HG03469 (cell line): Measurements from ENCODE around the gene PINLYP.
"Not testable (repeated sequence)": the region's sequence is repeated elsewhere in the genome, so short reads cannot be mapped to it uniquely, and the experiment has no call there.

Experiments used
- ATAC-seq: cut with Tn5 transposase; IDR thresholded peaks from one replicate; pipeline ENCODE4 v1.9.1; 2021; ENCODE audit warnings: mild to moderate bottlenecking, moderate library complexity, moderate number of reproducible peaks; ENCODE audit not compliant: unreplicated experiment

The PINLYP gene

GRCh38 chr19:43547926-43548325 lies 27.7 kb upstream of the PINLYP start:
- ATAC-seq, result not testable (repeated sequence)

DNA sequence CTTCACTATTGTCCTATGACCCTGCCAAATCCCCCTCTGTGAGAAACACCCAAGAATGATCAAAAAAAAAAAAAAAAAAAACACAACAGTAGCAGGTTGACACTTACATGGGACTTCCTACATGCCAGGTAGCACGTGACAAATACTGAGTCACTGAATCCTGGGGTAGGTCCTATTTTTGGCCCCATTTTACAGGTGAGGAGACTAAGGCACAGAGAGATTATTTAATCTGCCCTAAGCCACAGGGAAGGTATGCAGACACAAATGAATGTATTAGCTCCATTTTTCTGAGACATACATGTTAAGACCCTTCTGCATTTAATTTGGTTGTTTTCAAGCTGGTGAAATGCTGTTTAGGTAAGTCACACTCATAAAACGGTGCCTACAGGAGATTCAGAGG lies 26.9 kb upstream of the PINLYP start:
- ATAC-seq, result no peak

- no peak for ATAC-seq
These were observed 24.0 kb upstream of the PINLYP start for GRCh38 chr19:43551399-43552197.

- no peak for ATAC-seq
These were observed 23.5 kb upstream of the PINLYP start for GRCh38 chr19:43552198-43552450.

GRCh38 chr19:43552616-43553015 lies 23.0 kb upstream of the PINLYP start:
- ATAC-seq, result no peak

GRCh38 chr19:43553656-43554055 lies 21.9 kb upstream of the PINLYP start:
- ATAC-seq, result no peak

DNA sequence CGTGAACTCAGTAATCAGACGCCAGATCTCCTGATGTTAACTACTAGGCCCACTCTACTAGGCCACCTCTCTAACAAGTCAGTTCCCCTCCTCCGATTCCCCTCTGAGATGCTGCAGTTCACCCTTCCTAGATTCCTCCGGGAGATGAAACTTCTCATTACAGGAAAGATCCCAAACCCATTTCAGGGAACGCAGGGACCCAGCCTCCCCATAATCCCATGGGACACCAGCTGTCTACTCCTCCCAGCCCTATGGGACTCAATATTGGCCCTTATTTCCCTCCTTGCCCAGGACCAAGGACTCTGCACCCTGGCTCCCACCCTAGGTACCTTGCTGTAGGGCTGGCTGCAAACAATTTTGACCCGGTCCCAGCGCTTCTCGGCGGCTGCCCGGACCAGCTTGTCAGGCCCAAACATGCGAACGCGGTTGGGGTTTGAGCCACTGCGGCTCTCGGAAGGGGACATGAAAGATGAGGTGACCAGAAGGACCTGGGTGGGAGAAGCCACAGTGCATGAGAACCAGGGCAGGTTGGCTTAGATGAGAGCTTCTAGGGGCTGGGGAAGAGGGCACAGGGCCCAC lies 21.2 kb upstream of the PINLYP start:
- no peak for ATAC-seq

DNA sequence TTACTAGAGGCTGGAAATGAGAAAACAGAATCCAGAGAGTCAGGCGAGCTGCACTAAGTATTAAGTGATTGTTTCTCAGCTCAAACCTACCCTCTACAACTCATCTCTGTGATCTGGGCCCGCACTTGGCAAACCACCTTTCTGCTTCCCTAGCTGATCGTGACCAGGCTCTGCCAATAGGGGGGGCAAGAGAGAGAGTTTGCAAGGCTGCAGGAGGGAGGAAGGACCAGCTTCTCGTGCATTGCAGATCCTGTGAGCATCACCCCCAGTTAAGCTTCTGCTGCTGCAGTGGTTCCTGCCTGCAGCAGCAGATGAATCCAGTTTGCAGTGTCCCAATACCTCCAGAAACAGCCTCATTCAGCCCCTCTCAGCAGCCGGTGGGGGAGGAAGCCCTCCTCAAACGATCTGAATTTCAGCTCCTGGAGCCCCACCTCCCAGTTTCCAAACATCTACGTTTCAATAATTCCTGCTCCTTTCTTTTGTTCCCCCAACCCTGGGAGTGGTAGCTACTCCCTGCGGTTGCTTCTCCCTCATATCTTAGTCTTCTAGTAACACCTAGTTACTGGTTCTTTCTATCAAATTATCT lies 20.3 kb upstream of the PINLYP start:
- no peak for ATAC-seq

DNA sequence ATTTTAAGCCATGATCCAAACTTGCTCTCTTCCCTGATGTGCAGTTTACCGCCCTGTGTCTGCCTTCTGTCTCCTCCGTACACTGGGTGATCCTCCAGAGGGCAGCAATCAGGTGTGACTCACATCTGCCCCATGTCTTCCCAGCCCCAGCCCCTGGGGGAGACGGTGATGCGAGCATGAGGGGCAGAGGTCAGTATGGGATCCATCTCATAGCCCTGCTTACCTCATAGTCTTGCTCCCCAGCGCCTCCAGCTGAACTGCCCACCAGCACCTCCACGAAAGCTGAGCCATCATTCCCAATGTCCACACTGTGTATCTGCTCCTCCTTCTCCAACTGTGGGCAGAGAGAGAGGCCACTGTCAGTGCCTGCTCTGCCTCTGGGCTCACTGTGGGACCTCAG lies 14.9 kb upstream of the PINLYP start:
- no peak for ATAC-seq

- ATAC-seq, result no peak
These were observed 14.2 kb upstream of the PINLYP start for GRCh38 chr19:43561139-43561970.

GRCh38 chr19:43562226-43562697 lies 13.3 kb upstream of the PINLYP start:
- ATAC-seq, result no peak

GRCh38 chr19:43562698-43563241 lies 12.8 kb upstream of the PINLYP start:
- ATAC-seq, result peak; percentile 75

DNA sequence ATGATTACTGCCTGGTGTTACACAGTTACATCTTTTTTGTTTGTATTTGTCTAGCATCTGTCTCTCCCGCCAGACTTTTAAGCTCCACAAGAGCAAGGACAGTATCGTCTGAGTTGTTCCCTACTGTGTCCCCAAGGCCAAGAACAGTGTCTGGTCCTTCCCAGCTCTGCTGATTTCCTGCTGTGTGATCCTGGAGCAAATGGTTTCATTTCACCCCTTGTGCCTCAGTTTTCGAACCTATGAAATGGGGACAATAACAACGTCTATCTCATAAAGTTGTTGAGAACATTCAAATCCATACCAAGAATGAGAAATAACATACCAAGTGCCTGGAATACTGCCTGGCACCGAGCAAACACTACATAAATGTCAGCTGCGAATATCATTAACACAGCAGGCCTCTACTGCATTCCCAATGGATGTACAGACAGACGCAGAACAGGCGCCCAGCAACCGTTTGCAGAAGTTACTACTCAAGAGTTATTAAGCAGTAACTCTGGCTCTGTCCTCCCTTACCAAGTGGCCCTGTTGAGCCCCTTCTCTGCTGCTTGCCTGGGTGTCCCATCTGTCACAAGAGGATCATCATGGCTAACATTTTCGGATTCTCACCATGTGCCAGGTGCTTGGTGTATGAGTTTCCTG lies 11.7 kb upstream of the PINLYP start:
- ATAC-seq, result no peak

- no peak for ATAC-seq
These were observed 10.8 kb upstream of the PINLYP start for GRCh38 chr19:43564800-43565199.

- no peak for ATAC-seq
These were observed 5.9 kb upstream of the PINLYP start for GRCh38 chr19:43569657-43570056.

DNA sequence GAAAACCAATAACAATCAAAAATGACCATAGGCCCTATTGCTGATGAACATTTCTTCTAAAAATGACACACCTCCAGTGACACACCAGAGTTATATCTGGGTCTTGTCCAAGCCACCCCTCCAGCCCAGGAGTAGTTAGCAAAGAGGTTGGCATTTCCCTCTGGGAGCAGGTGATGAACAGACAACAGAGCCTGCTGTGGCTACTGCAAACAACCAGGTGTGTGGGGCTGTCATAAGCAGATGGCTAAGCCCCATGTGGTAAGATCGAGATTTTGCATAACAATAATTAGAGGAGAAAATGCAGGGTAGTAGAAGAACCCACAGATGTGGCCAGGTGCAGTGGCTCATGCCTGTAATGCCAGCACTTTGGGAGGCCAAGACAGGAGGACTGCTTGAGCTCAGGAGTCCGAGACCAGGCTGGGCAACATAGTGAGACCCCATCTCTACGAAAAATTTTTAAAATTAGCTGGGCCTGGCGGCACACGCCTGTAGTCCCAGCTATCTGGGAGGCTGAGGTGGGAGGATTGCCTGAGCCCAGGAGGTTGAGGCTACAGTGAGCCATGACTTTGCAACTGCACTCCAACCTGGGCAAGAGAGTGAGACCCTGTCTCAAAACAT lies 5.3 kb upstream of the PINLYP start:
- ATAC-seq, result no peak

DNA sequence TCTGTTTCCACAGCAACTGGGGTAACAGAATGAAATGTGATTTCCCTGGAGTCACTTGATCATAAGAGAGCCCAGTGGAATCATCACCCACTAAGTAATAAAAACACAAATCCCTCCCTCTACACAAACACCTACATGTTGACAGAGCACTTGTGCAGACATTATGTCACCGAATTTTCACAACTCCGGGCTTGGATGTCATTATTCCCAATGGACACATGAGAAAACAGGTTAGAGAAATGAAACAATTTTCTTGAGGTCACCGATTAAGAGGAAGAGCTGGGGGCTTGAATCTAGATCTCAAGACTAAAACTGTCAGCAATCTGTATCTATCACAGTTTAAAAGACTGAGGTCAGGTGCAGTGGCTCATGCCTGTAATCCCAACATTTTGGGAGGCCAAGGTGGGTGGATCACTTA lies 3.4 kb upstream of the PINLYP start:
- no peak for ATAC-seq

- no peak for ATAC-seq
These were observed 1.0 kb upstream of the PINLYP start for GRCh38 chr19:43574424-43575155.
